A549 treated with GW870086 at 1 μM for 4 hours (cell line): Measurements from ENCODE around the gene RANBP10. TPM values are rescaled to one million over a fixed set of nuclear protein-coding genes. Genes with fewer than 3 reads are reported as not detected.

Source experiments
- total RNA-seq: library from RNA; stranded (reverse); fragments of 200-300 nt; extraction: Qiagen RNA extraction; gene quantifications from 5 replicates; pipeline ENCODE4 v1.2.3, GENCODE V29; 2022; ENCODE audit warnings: low read depth

Gene RANBP10
- total RNA-seq = 7.4 to 9.5 TPM (median 8.3 TPM) in 5 replicates

DNA sequence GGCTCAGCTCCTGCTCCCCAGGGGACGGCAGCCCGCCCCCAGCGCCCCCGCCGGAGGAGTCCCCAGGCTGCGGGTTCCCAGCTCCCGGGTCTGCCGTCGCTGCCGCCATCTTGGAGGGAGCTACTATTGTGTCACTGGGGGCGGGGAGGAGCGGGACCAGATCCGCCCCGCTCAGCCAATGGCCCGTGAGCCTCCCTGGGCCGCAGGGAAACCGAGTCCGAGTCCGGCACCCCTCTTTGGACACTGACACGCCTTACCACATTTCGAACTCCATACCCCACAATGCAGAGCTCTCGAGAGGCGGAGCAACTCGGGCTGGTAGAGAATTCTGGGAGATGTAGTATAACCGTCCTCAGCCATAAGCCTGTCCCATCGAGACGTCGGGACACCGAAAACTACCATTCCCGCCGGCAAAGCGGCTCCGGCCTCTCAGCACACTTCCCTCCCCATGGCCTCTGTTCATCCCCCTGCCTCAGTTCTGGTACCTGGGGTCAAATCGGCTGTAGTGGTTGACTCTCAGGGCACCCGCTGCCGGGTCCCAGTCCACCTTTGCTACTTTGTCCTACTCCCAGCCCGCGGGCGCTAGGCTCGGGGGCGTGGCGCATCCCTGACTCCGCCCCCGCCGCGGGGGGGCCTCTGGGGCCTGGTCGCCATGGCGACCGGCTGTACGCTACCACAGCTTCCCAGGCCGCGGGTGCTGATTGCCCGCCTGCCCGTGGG, at the start of gene RANBP10, which contains the start of gene TSNAXIP1:
TSS of gene RANBP10 (minus strand) at position 133 of the 720 bp plus-strand sequence. CDS start at position 109, 24 bp downstream.
TSS of gene TSNAXIP1 (plus strand) at position 462 of the 720 bp plus-strand sequence. CDS start 261 bp downstream, outside the sequence.

DNA sequence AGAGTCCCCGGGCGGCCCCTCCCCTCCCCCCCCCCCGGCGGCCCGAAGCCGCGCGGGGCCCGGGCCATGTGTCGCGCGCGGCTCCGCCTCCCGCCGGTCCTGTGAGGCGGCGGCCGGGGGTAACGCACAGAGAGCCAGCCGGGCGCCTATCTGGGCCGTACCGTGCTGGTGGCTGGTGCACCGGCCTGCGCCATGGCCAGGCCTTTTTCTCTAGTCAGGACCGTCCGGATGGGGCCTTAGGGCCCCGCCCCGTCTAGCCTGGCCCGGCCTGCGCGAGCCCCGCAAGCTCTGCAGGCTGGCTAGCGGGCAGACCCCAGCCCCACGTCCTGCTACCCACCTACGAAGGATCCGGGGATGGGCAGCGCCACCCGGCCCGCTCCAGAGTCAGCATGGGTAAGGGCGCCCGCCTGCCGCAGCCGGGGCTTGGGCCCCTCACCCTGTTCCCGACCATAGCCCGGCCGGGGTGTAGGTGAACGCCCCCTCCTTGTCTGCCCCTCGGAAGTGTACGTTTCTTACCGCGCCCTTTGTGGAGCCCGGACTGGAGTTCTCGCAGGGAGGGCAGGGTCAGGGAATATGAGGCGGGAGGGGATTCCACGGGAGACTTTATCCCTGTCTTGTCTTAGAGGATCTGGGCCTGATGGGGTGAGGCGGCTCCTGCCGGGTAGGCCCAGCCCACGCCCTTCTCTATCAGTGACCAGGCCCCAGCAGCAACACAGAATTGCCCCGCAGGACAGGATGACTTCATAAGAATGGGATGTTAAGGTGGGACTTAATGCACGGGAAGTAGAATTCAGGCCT, 40.9 kb upstream of the RANBP10 start, which contains the start of gene CENPT:
TSS of gene CENPT (minus strand) at position 630 of the 798 bp plus-strand sequence. CDS start 13,834 bp downstream, outside the sequence.

GRCh38 chr16:67846320-67847063, 40.1 kb upstream of the RANBP10 start, which contains the start of gene NUTF2:
Gene NUTF2 (plus strand): TSS chr16:67846933. CDS start chr16:67865131, 18,198 bp downstream.

DNA sequence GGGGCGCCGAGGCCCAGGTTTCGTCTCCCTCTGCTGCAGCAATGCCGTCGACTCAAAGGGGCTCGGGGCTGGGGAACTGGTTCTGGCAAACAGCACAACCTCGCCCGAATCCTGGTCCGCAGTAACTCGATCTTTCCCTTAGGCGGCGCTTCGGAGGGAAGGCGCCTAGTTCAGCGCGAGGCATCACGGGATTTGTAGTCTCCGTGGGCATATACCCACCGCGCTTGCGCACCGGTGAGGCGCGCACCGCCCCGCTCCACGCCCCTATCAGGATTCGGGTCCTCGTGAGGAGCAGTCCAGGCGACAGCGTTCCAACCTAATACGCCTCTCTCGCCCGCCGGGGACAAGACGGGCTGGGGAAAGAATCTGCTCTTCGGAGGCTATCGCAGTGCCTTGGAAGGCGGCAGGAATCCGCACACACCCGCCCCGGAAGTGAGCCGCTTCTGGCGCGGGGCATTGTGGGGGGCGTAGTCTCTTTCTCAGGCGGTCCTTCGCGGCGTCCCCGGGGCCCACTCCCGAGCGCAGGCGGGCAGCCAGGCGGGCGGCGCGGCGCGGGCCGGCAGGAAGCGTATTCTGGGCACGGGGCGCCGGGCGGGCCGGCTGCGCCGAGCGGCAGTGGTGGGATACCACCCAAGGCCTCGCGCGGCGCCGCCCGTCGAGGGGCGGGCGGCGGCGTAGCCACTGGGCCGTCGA, 35.6 kb upstream of the RANBP10 start, which contains the start of gene THAP11:
TSS of gene THAP11 (plus strand) at position 505 of the 693 bp plus-strand sequence. CDS start 235 bp downstream, outside the sequence.

DNA sequence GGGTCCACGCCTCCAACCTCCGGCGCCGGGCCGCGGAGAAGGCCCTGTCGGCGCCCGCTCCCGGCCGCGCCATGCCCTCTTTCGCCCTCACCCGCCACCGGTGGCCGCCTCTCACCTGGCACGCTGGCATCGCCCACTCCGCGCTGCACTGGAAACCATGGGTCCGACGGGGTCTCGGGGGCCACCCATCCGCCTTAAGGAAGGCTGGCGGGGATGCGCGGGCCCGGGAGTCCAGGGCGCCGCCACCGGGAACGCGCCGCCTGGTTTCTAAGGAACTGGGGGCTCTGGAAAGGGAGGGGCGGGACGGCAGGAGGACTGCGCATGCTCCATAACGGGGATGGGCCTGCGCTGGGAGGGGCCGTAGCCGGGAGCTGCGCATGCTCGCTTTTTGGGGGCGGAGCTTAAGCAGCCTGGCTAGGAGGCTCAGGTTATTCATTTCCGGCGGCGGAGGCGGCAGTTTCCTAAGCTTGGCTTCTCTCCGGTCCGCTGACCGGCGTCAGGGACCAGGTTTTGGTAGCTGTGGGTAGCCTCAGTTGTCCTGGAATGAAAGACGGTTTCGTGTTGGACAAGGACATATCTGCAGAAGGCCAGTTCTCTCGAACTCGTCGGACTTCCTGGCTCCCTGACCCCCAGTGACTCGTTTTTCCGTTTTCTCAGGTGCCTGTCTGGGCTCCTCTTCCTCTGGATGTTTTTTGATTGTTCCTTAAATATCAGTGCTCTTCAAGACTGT, 87.1 kb downstream of the RANBP10 start, which contains the start of gene GFOD2:
TSS of gene GFOD2 (minus strand) at position 269 of the 730 bp plus-strand sequence. CDS start 33,601 bp downstream, outside the sequence.

Other genes with a start within 250 kb of the RANBP10 start
- 33.9 to 35.7 TPM (median 34.2 TPM) in 5 replicates for gene CTCF, start 244.0 kb downstream of the RANBP10 start, total RNA-seq
- gene CARMIL2, start 161.4 kb downstream of the RANBP10 start, total RNA-seq = 1.3 to 2.1 TPM (median 1.7 TPM) in 5 replicates
- gene ACD, start 146.3 kb downstream of the RANBP10 start, total RNA-seq = 31.1 to 35.3 TPM (median 34.4 TPM) in 5 replicates
- gene PARD6A, start 145.6 kb downstream of the RANBP10 start, total RNA-seq = 1.5 to 2.6 TPM (median 2.3 TPM) in 5 replicates
- gene ENKD1, start 139.8 kb downstream of the RANBP10 start, total RNA-seq = 7.7 to 12.2 TPM (median 11.1 TPM) in 5 replicates
- gene C16orf86, start 139.7 kb downstream of the RANBP10 start, total RNA-seq = 0.12 to 0.14 TPM in 2 of 5 replicates, not detected in the others
- gene GFOD2, start 87.2 kb downstream of the RANBP10 start, total RNA-seq = 16.0 to 18.1 TPM (median 16.9 TPM) in 5 replicates
- gene TSNAXIP1, start 329 bp upstream of the RANBP10 start, total RNA-seq = 0.29 to 0.53 TPM (median 0.41 TPM) in 5 replicates
- 26.3 to 42.4 TPM (median 39.3 TPM) in 5 replicates for gene THAP11, start 35.8 kb upstream of the RANBP10 start, total RNA-seq
- 228 to 243 TPM (median 238 TPM) in 5 replicates for gene NUTF2, start 40.4 kb upstream of the RANBP10 start, total RNA-seq
- 25.7 to 30.8 TPM (median 27.4 TPM) in 5 replicates for gene CENPT, start 41.1 kb upstream of the RANBP10 start, total RNA-seq
- 44.9 to 65.1 TPM (median 60.7 TPM) in 5 replicates for gene EDC4, start 66.5 kb upstream of the RANBP10 start, total RNA-seq
- gene NRN1L, start 78.3 kb upstream of the RANBP10 start, total RNA-seq = 0.28 to 0.52 TPM in 2 of 5 replicates, not detected in the others
- gene PSKH1, start 86.7 kb upstream of the RANBP10 start, total RNA-seq = 12.7 to 18.9 TPM (median 14.8 TPM) in 5 replicates
- gene CTRL, start 125.3 kb upstream of the RANBP10 start, total RNA-seq = 1.0 to 2.1 TPM (median 1.7 TPM) in 5 replicates
- gene PSMB10, start 130.3 kb upstream of the RANBP10 start, total RNA-seq = 42.5 to 60.5 TPM (median 50.4 TPM) in 5 replicates
- 8.3 to 12.6 TPM (median 11.0 TPM) in 5 replicates for gene LCAT, start 137.6 kb upstream of the RANBP10 start, total RNA-seq
- gene SLC12A4, start 162.1 kb upstream of the RANBP10 start, total RNA-seq = 26.5 to 36.3 TPM (median 30.8 TPM) in 5 replicates
- not detected in 5 replicates for gene DPEP3, start 173.9 kb upstream of the RANBP10 start, total RNA-seq
- gene DPEP2, start 192.9 kb upstream of the RANBP10 start, total RNA-seq = not detected in 5 replicates
- not detected in 5 replicates for gene DPEP2NB, start 209.4 kb upstream of the RANBP10 start, total RNA-seq
- gene DDX28, start 216.7 kb upstream of the RANBP10 start, total RNA-seq = 18.0 to 21.4 TPM (median 19.4 TPM) in 5 replicates
- gene DUS2, start 216.7 kb upstream of the RANBP10 start, total RNA-seq = 15.1 to 17.6 TPM (median 16.6 TPM) in 5 replicates